Renal cortical epithelial cell (primary cell): ENCODE results near the gene CRYM. TPM values are rescaled to one million over a fixed set of nuclear protein-coding genes. Genes with fewer than 3 reads are reported as not detected.
"Not testable (repeated sequence)": the region's sequence is repeated elsewhere in the genome, so short reads cannot be mapped to it uniquely, and the experiment has no call there.

Experiments used
- DNase-seq: peaks from one replicate; pipeline ENCODE4 v3.0.0-alpha.2; 2011; ENCODE audit warnings: low read depth
- total RNA-seq: library from RNA; depleted of rRNA; stranded (reverse); fragments of >200 nt; gene quantifications from 2 replicates; pipeline ENCODE4 v1.2.3, GENCODE V29; 2014

CRYM gene
- total RNA-seq, 1 donor from 2014 or later, result 5.0 TPM

- DNase-seq, result no peak
Observed at GRCh38 chr16:21279501-21279900, 1.4 kb upstream of the CRYM start.

GRCh38 chr16:21277045-21277926 is 804 bp downstream of the CRYM start:
- DNase-seq, result no peak

GRCh38 chr16:21276090-21276489 is 2.0 kb downstream of the CRYM start:
- no peak for DNase-seq

- DNase-seq, result no peak
Observed at GRCh38 chr16:21275529-21275928, 2.6 kb downstream of the CRYM start.

GRCh38 chr16:21274172-21274726 is 3.8 kb downstream of the CRYM start:
- no peak for DNase-seq

- DNase-seq, result not testable (repeated sequence)
Observed at GRCh38 chr16:21272763-21273162, 5.3 kb downstream of the CRYM start.

GRCh38 chr16:21272253-21272652 is 5.8 kb downstream of the CRYM start:
- DNase-seq, result no peak

GRCh38 chr16:21268236-21268635 is 9.9 kb downstream of the CRYM start:
- no peak for DNase-seq

GRCh38 chr16:21267298-21267697 is 10.8 kb downstream of the CRYM start:
- no peak for DNase-seq

GRCh38 chr16:21265104-21265837 is 12.8 kb downstream of the CRYM start:
- peak; percentile 91 for DNase-seq

- DNase-seq, result no peak
Observed at GRCh38 chr16:21264571-21265036, 13.5 kb downstream of the CRYM start.

GRCh38 chr16:21263640-21264570 is 14.2 kb downstream of the CRYM start:
- DNase-seq, result peak; percentile 88

GRCh38 chr16:21262779-21263639 is 15.1 kb downstream of the CRYM start:
- no peak for DNase-seq

GRCh38 chr16:21260870-21261791 is 17.0 kb downstream of the CRYM start:
- peak; percentile 97 for DNase-seq

GRCh38 chr16:21257284-21257683 is 20.8 kb downstream of the CRYM start:
- no peak for DNase-seq

GRCh38 chr16:21256636-21257035 is 21.5 kb downstream of the CRYM start:
- DNase-seq, result no peak

- no peak for DNase-seq
Observed at GRCh38 chr16:21253470-21253869, 24.6 kb downstream of the CRYM start.

- no peak for DNase-seq
Observed at GRCh38 chr16:21250072-21250923, 27.8 kb downstream of the CRYM start.
